ENCODE results near the gene NPFFR1. TPM values are rescaled to one million over a fixed set of nuclear protein-coding genes. Genes with fewer than 3 reads are reported as not detected.
"Not testable (repeated sequence)": the region's sequence is repeated elsewhere in the genome, so short reads cannot be mapped to it uniquely, and the experiment has no call there.

Gene NPFFR1
- total RNA-seq, 2 donors from 2014 or later: 0.02 TPM; not detected in 1

GRCh38 chr10:70258216-70258615 lies 25.6 kb downstream of the NPFFR1 start:
- H3K27ac Mint-ChIP-seq: no peak overlapping the region
- Histone ChIP-seq H3K27ac (ENCODE audit: low read depth, low read length) (no peak overlapping the region), H3K9me3 (ENCODE audit: control insufficient read depth, low read length) (peaks cover 12% of the 10 kb centered on the region), H3K36me3 (ENCODE audit: control insufficient read depth, insufficient read depth, low read length) (no peaks in the 10 kb centered on the region), H3K27me3 (ENCODE audit: control insufficient read depth, insufficient read depth, low read length, poor library complexity, severe bottlenecking) (no peaks in the 10 kb centered on the region), H3K9ac (ENCODE audit: extremely low read depth, low read length, poor library complexity, severe bottlenecking) (no peak overlapping the region), H3K4me3 (ENCODE audit: low read length) (no peak overlapping the region), H3K4me1 (ENCODE audit: control insufficient read depth, insufficient read depth, low read length) (no peaks in the 10 kb centered on the region)
- H3K27me3 Mint-ChIP-seq (ENCODE audit: insufficient read depth): peaks cover 2% of the 10 kb centered on the region
- 97 to 100% methylated on average over 1 of the region's 1 CpG for WGBS, 2 experiments (ENCODE audit: insufficient coverage in 1 of 2, insufficient read length in 1 of 2)
- H3K4me1 Mint-ChIP-seq: no peaks in the 10 kb centered on the region
- no peak overlapping the region for H3K4me3 Mint-ChIP-seq
- TF ChIP-seq CTCF (conservative IDR thresholded peaks at IDR 0.05): no peak
- no peak for DNase-seq
- no peaks in the 10 kb centered on the region for H3K36me3 Mint-ChIP-seq (ENCODE audit: low read depth)
- H3K9me3 Mint-ChIP-seq: peaks cover 10% of the 10 kb centered on the region

- DNase-seq; H3K27ac Mint-ChIP-seq; H3K4me3 Mint-ChIP-seq; H3K27me3 ChIP-seq (ENCODE audit: control insufficient read depth, insufficient read depth, low read length, poor library complexity, severe bottlenecking); H3K36me3 Mint-ChIP-seq (ENCODE audit: low read depth); H3K9ac ChIP-seq (ENCODE audit: extremely low read depth, low read length, poor library complexity, severe bottlenecking); H3K4me3 ChIP-seq (ENCODE audit: low read length); H3K27ac ChIP-seq (ENCODE audit: low read depth, low read length); H3K4me1 Mint-ChIP-seq; H3K4me1 ChIP-seq (ENCODE audit: control insufficient read depth, insufficient read depth, low read length); H3K27me3 Mint-ChIP-seq (ENCODE audit: insufficient read depth); H3K36me3 ChIP-seq (ENCODE audit: control insufficient read depth, insufficient read depth, low read length): not testable (repeated sequence)
- H3K9me3 ChIP-seq (ENCODE audit: control insufficient read depth, low read length): peaks cover 12% of the 10 kb centered on the region
- H3K9me3 Mint-ChIP-seq: peaks cover 10% of the 10 kb centered on the region
- 94% methylated on average over 3 to 8 of the region's 8 CpGs for WGBS, 2 experiments (ENCODE audit: insufficient coverage in 1 of 2, insufficient read length in 1 of 2)
These were observed 26.0 kb downstream of the NPFFR1 start for GRCh38 chr10:70257816-70258215.

DNA sequence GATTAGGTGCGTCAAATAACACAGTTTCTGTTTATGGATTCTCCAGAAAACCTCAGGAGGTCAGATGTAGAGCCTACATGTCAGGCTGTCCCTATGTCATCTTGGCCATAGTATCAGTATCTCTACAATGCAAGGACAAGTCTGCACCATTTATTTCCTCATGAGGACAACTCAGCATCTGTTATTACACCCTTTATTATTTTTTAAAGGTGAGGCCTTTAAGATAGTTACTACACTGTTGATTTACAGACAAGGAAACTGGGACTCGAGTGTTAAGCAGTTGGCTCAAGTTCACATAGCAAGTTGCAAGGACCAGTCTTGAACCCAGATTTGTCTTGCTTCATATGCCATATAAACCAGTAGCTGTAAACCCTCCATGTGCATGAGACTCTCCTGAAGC lies 27.3 kb downstream of the NPFFR1 start:
- Histone ChIP-seq H3K27ac (ENCODE audit: low read depth, low read length) (no peak overlapping the region), H3K9me3 (ENCODE audit: control insufficient read depth, low read length) (peaks cover 10% of the 10 kb centered on the region), H3K4me1 (ENCODE audit: control insufficient read depth, insufficient read depth, low read length) (no peaks in the 10 kb centered on the region), H3K27me3 (ENCODE audit: control insufficient read depth, insufficient read depth, low read length, poor library complexity, severe bottlenecking) (no peaks in the 10 kb centered on the region), H3K9ac (ENCODE audit: extremely low read depth, low read length, poor library complexity, severe bottlenecking) (no peak overlapping the region), H3K36me3 (ENCODE audit: control insufficient read depth, insufficient read depth, low read length) (no peaks in the 10 kb centered on the region), H3K4me3 (ENCODE audit: low read length) (no peak overlapping the region)
- H3K27ac Mint-ChIP-seq: no peak overlapping the region
- 91 to 93% methylated on average over 2 of the region's 2 CpGs for WGBS, 2 experiments (ENCODE audit: insufficient coverage in 1 of 2, insufficient read length in 1 of 2)
- peaks cover 2% of the 10 kb centered on the region for H3K27me3 Mint-ChIP-seq (ENCODE audit: insufficient read depth)
- no peaks in the 10 kb centered on the region for H3K4me1 Mint-ChIP-seq
- no peak overlapping the region for H3K4me3 Mint-ChIP-seq
- no peak for TF ChIP-seq CTCF (conservative IDR thresholded peaks at IDR 0.05)
- peaks cover 6% of the 10 kb centered on the region for H3K9me3 Mint-ChIP-seq
- H3K36me3 Mint-ChIP-seq (ENCODE audit: low read depth): no peaks in the 10 kb centered on the region
- DNase-seq: no peak
